HEK293 (cell line): Measurements from ENCODE around the gene ST3GAL5.

Experiments used
- CTCF ChIA-PET: fragments of 350-600 bp; formaldehyde crosslinking; extraction: SDS; loops from one replicate; lab custom pipeline; 2021; ENCODE audit warnings: antibody characterized with exemption; lab: Yijun Ruan, JAX
- POLR2A ChIA-PET: fragments of 300-600 bp; formaldehyde crosslinking; extraction: SDS; loops from one replicate; lab custom pipeline; 2020; ENCODE audit warnings: antibody characterized with exemption, inconsistent platforms; lab: Yijun Ruan, JAX
- H3K27ac ChIP-seq: fragments of 200-500 bp; sonication (Bioruptor generic); 2 replicates; pipeline ENCODE4 v1.5.1; 2014; ENCODE audit warnings: low read depth, low read length, control low read depth, inconsistent platforms; ENCODE audit errors: extremely low read depth
- H3K36me3 ChIP-seq, 2 experiments: fragments of 200-500 bp in 1 of 2; sonication (Bioruptor generic) in 1 of 2; 1 replicate in 1 of 2; 2 replicates in 1 of 2; pipeline ENCODE4 v1.5.1; 2014 to 2017; ENCODE audit warnings: inconsistent platforms in 2 of 2, low read length in 2 of 2; ENCODE audit not compliant: control insufficient read depth in 2 of 2, insufficient read depth in 1 of 2
- H3K4me1 ChIP-seq: fragments of 200-500 bp; sonication (Bioruptor generic); 2 replicates; pipeline ENCODE4 v1.5.1; 2014; ENCODE audit warnings: mild to moderate bottlenecking, low read length, inconsistent platforms; ENCODE audit not compliant: control insufficient read depth, insufficient read depth
- H3K4me3 ChIP-seq: 2 replicates; pipeline ENCODE4 v1.5.1; 2011; ENCODE audit warnings: low read depth, mild to moderate bottlenecking, control low read depth, low read length, moderate library complexity
- H3K9me3 ChIP-seq: fragments of 200-500 bp; sonication (Bioruptor generic); 2 replicates; pipeline ENCODE4 v1.5.1; 2014; ENCODE audit warnings: low read depth, low read length, inconsistent platforms; ENCODE audit not compliant: control insufficient read depth, insufficient read depth
- FEZF1 ChIP-seq: fragments of 450-650 bp; formaldehyde crosslinking; IDR thresholded peaks from 2 replicates; pipeline ENCODE4 v1.5.1; 2016; ENCODE audit warnings: missing biosample characterization, missing genetic modification characterization
- GLIS1 ChIP-seq: fragments of 450-650 bp; formaldehyde crosslinking; IDR thresholded peaks from 2 replicates; pipeline ENCODE4 v1.5.1; 2016; ENCODE audit warnings: missing biosample characterization, missing genetic modification characterization
- GLIS2 ChIP-seq: fragments of 450-650 bp; formaldehyde crosslinking; IDR thresholded peaks from 2 replicates; pipeline ENCODE4 v1.5.1; 2016; ENCODE audit warnings: missing biosample characterization, missing genetic modification characterization
- HOXA7 ChIP-seq: sonication (generic); formaldehyde crosslinking; IDR thresholded peaks from 2 replicates; pipeline ENCODE4 v1.8.1; 2022; ENCODE audit warnings: missing genetic modification reagents, borderline replicate concordance
- MEIS1 ChIP-seq: sonication (generic); formaldehyde crosslinking; IDR thresholded peaks from 2 replicates; pipeline ENCODE4 v1.8.1; 2022; ENCODE audit warnings: missing genetic modification reagents, mild to moderate bottlenecking, borderline replicate concordance
- ZFP69B ChIP-seq: fragments of 450-650 bp; formaldehyde crosslinking; IDR thresholded peaks from 2 replicates; pipeline ENCODE4 v1.5.1; 2016; ENCODE audit warnings: missing biosample characterization, missing genetic modification characterization
- ZNF2 ChIP-seq: fragments of 450-650 bp; formaldehyde crosslinking; IDR thresholded peaks from 2 replicates; pipeline ENCODE4 v1.5.1; 2016; ENCODE audit warnings: missing biosample characterization, missing genetic modification characterization
- ZNF223 ChIP-seq: fragments of 450-650 bp; formaldehyde crosslinking; IDR thresholded peaks from 2 replicates; pipeline ENCODE4 v1.5.1; 2016; ENCODE audit warnings: missing biosample characterization, missing genetic modification characterization
- ZNF335 ChIP-seq: fragments of 450-650 bp; formaldehyde crosslinking; conservative IDR thresholded peaks from 2 replicates; pipeline ENCODE4 v1.5.1; 2016; ENCODE audit warnings: missing biosample characterization, missing genetic modification characterization
- ZNF501 ChIP-seq: fragments of 450-650 bp; formaldehyde crosslinking; IDR thresholded peaks from 2 replicates; pipeline ENCODE4 v1.5.1; 2016; ENCODE audit warnings: missing biosample characterization, missing genetic modification characterization
- ZNF654 ChIP-seq: fragments of 450-650 bp; formaldehyde crosslinking; IDR thresholded peaks from 2 replicates; pipeline ENCODE4 v1.5.1; 2016; ENCODE audit warnings: low read depth, missing biosample characterization, missing genetic modification characterization
- ZNF658 ChIP-seq: fragments of 450-650 bp; formaldehyde crosslinking; IDR thresholded peaks from 2 replicates; pipeline ENCODE4; 2016; ENCODE audit warnings: missing biosample characterization, missing genetic modification characterization
- ZNF660 ChIP-seq: fragments of 450-650 bp; IDR thresholded peaks from 2 replicates; pipeline ENCODE4 v1.5.1; 2018; ENCODE audit warnings: missing biosample characterization, mild to moderate bottlenecking, missing genetic modification characterization
- TF ChIP-seq, protein P1 (sequence below): fragments of 450-650 bp; formaldehyde crosslinking; IDR thresholded peaks from 2 replicates; pipeline ENCODE4 v1.5.1; 2016; ENCODE audit warnings: missing biosample characterization, missing genetic modification characterization
- TF ChIP-seq, protein P2 (sequence below): fragments of 450-650 bp; formaldehyde crosslinking; IDR thresholded peaks from 2 replicates; pipeline ENCODE4 v1.5.1; 2016; ENCODE audit warnings: missing biosample characterization, missing genetic modification characterization
- TF ChIP-seq, protein P3 (sequence below): fragments of 450-650 bp; formaldehyde crosslinking; IDR thresholded peaks from 2 replicates; pipeline ENCODE4 v1.5.1; 2016; ENCODE audit warnings: missing biosample characterization, missing genetic modification characterization
- TF ChIP-seq, protein P4 (sequence below): fragments of 450-650 bp; formaldehyde crosslinking; IDR thresholded peaks from 2 replicates; pipeline ENCODE4 v1.5.1; 2017; ENCODE audit warnings: missing biosample characterization, missing genetic modification characterization

The ST3GAL5 gene

DNA sequence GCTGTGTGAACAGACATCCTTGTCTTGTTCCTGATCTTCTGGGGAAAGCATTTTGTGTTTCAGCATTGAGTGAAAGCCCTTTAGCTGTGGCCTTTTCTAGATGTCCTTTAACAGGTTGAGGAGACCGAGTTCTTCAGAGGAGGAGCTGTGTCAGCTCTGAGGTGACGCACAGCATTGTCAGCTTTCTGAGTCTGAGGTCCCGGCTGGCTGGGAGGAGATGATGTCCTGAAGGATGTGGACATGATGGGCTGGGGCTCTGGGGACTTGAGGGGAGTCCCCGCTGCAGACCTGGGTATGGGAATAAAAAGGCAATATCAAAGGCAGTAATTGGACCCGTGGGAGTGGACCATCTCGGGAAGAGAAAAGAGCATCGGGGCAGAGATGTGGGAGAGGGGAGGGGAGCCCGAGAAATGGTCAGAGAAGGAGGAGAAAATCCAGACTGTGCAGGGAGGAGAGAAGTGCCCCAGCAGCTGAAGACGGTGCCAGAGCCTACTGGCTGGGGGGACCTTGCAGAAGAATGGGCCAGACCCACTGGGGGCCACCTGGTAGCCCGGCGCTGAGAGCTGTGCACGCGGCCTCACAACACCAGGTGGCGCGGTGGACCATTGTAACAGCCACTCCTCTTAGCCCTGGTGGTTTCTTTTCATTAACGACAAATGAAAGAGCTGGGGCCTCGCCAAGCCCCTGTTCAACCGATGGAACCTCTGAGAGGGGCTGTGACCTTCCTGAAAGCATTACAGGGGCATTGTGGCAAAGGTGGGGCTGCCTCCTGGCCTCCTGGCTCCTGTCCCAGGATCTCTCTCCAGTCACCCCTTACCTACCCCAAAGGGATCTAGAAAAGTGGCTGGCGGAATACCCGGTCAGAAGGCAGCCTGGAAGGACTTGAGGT lies 61.6 kb downstream of the ST3GAL5 start:
- CTCF ChIA-PET: interaction anchor here (0.5 to 12.5 kb wide), 59 partner anchors 8 to 545 kb away, joined by 3 to 216 read pairs (median 3); partner anchors contain the start of genes POLR1A, PTCD3 and ST3GAL5
- H3K36me3 ChIP-seq: no peaks in the 10 kb centered on the region
- TF ChIP-seq MEIS1 (no peak), ZNF501 (tag by site-specific recombination) (0 out of 2 replicates have a peak, but pooled peaks have one; percentile 46), GLIS1 (peak; percentile 35; the same call in 1 of the 2 replicates), ZNF654 (tag by site-specific recombination) (peak; percentile 85), HOXA7 (CRISPR knock-in tag) (no peak), FEZF1 (0 out of 2 replicates have a peak, but pooled peaks have one; percentile 17), ZNF2 (tag by site-specific recombination) (peak; percentile 94), ZNF223 (tag by site-specific recombination) (no peak), ZFP69B (tag by site-specific recombination) (no peak), ZNF658 (tag by site-specific recombination) (no peak), ZNF660 (tag by site-specific recombination) (peak; percentile 31; the same call in 1 of the 2 replicates), ZNF335 (tag by site-specific recombination) (peak; percentile 45), GLIS2 (peak; percentile 71)
- TF ChIP-seq, protein P1, sequence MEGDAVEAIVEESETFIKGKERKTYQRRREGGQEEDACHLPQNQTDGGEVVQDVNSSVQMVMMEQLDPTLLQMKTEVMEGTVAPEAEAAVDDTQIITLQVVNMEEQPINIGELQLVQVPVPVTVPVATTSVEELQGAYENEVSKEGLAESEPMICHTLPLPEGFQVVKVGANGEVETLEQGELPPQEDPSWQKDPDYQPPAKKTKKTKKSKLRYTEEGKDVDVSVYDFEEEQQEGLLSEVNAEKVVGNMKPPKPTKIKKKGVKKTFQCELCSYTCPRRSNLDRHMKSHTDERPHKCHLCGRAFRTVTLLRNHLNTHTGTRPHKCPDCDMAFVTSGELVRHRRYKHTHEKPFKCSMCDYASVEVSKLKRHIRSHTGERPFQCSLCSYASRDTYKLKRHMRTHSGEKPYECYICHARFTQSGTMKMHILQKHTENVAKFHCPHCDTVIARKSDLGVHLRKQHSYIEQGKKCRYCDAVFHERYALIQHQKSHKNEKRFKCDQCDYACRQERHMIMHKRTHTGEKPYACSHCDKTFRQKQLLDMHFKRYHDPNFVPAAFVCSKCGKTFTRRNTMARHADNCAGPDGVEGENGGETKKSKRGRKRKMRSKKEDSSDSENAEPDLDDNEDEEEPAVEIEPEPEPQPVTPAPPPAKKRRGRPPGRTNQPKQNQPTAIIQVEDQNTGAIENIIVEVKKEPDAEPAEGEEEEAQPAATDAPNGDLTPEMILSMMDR (tag by site-specific recombination): peak; percentile 86
- TF ChIP-seq, protein P2, sequence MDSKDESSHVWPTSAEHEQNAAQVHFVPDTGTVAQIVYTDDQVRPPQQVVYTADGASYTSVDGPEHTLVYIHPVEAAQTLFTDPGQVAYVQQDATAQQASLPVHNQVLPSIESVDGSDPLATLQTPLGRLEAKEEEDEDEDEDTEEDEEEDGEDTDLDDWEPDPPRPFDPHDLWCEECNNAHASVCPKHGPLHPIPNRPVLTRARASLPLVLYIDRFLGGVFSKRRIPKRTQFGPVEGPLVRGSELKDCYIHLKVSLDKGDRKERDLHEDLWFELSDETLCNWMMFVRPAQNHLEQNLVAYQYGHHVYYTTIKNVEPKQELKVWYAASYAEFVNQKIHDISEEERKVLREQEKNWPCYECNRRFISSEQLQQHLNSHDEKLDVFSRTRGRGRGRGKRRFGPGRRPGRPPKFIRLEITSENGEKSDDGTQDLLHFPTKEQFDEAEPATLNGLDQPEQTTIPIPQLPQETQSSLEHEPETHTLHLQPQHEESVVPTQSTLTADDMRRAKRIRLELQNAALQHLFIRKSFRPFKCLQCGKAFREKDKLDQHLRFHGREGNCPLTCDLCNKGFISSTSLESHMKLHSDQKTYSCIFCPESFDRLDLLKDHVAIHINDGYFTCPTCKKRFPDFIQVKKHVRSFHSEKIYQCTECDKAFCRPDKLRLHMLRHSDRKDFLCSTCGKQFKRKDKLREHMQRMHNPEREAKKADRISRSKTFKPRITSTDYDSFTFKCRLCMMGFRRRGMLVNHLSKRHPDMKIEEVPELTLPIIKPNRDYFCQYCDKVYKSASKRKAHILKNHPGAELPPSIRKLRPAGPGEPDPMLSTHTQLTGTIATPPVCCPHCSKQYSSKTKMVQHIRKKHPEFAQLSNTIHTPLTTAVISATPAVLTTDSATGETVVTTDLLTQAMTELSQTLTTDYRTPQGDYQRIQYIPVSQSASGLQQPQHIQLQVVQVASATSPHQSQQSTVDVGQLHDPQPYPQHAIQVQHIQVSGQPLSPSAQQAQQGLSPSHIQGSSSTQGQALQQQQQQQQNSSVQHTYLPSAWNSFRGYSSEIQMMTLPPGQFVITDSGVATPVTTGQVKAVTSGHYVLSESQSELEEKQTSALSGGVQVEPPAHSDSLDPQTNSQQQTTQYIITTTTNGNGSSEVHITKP (tag by site-specific recombination): peak; percentile 97
- TF ChIP-seq, protein P3, sequence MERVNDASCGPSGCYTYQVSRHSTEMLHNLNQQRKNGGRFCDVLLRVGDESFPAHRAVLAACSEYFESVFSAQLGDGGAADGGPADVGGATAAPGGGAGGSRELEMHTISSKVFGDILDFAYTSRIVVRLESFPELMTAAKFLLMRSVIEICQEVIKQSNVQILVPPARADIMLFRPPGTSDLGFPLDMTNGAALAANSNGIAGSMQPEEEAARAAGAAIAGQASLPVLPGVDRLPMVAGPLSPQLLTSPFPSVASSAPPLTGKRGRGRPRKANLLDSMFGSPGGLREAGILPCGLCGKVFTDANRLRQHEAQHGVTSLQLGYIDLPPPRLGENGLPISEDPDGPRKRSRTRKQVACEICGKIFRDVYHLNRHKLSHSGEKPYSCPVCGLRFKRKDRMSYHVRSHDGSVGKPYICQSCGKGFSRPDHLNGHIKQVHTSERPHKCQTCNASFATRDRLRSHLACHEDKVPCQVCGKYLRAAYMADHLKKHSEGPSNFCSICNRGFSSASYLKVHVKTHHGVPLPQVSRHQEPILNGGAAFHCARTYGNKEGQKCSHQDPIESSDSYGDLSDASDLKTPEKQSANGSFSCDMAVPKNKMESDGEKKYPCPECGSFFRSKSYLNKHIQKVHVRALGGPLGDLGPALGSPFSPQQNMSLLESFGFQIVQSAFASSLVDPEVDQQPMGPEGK: peak; percentile 71
- TF ChIP-seq, protein P4, sequence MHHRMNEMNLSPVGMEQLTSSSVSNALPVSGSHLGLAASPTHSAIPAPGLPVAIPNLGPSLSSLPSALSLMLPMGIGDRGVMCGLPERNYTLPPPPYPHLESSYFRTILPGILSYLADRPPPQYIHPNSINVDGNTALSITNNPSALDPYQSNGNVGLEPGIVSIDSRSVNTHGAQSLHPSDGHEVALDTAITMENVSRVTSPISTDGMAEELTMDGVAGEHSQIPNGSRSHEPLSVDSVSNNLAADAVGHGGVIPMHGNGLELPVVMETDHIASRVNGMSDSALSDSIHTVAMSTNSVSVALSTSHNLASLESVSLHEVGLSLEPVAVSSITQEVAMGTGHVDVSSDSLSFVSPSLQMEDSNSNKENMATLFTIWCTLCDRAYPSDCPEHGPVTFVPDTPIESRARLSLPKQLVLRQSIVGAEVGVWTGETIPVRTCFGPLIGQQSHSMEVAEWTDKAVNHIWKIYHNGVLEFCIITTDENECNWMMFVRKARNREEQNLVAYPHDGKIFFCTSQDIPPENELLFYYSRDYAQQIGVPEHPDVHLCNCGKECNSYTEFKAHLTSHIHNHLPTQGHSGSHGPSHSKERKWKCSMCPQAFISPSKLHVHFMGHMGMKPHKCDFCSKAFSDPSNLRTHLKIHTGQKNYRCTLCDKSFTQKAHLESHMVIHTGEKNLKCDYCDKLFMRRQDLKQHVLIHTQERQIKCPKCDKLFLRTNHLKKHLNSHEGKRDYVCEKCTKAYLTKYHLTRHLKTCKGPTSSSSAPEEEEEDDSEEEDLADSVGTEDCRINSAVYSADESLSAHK (tag by site-specific recombination): peak; percentile 48; the same call in 1 of the 2 replicates
- TF ChIP-seq, all 188 proteins: peak for 12
- Histone ChIP-seq H3K9me3 (no peaks in the 10 kb centered on the region), H3K4me1 (no peaks in the 10 kb centered on the region), H3K4me3 (no peak overlapping the region), H3K27ac (no peak overlapping the region)
- POLR2A ChIA-PET: interaction anchor here (0.6 to 1.8 kb wide), 4 partner anchors 8 to 279 kb away, joined by 4 to 11 read pairs (median 8); partner anchors contain the start of genes POLR1A and PTCD3
